Effector CD8-positive, alpha-beta T cell (primary cell): ENCODE results near the gene EEF1AKMT3.
A peak's percentile ranks its signal among the peaks of the same experiment; 100 is the strongest.

Experiments
- DNase-seq: peaks from one replicate; lab custom pipeline; 2025; lab: John Stamatoyannopoulos, UW
- total RNA-seq, 4 experiments: gene quantifications; one replicate each; lab custom pipeline; 2026; lab: John Stamatoyannopoulos, UW

The EEF1AKMT3 gene
- 1.3 to 4.4 (median 2.3) reads per million in 4 experiments for total RNA-seq

DNA sequence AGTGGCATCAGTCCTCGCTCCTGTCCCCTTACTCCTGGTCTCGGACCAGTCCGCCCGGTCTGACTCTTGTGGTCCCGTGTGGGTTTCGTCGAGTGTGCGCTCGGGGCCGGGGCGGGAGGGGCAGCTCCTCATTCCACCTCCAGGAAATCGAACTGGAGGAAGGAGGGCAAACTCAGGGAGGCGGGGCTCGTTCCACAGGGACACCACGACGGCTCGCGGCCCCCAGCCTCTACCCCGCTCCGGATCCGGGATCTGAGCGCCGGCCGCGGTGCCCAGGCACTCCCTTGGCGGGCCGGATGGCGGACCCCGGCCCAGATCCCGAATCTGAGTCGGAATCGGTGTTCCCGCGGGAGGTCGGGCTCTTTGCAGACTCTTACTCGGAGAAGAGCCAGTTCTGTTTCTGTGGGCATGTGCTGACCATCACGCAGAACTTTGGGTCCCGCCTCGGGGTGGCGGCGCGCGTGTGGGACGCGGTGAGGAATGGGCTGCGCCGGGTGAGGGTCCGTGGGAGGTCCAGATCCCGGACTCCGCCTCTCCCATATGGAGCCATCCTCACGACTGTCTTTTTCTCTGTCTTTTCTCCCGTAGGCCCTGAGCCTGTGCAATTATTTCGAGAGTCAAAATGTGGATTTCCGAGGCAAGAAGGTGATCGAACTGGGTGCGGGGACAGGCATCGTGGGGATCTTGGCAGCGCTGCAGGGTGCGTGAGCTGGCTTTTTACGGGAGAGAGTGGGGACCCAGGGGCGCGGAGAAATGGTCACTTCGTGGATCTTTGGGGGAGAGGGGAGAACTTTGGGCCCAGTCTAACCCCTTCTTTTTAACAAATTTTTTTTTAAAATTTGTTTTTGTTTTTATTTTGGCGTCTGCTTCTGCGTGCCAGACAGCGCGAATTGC is at the start of gene EEF1AKMT3:
Gene EEF1AKMT3, plus strand, starts transcription at position 186 of the 894 bp plus-strand sequence. Its CDS starts 111 bp downstream, at position 297.
- DNase-seq: peak; percentile 23

DNA sequence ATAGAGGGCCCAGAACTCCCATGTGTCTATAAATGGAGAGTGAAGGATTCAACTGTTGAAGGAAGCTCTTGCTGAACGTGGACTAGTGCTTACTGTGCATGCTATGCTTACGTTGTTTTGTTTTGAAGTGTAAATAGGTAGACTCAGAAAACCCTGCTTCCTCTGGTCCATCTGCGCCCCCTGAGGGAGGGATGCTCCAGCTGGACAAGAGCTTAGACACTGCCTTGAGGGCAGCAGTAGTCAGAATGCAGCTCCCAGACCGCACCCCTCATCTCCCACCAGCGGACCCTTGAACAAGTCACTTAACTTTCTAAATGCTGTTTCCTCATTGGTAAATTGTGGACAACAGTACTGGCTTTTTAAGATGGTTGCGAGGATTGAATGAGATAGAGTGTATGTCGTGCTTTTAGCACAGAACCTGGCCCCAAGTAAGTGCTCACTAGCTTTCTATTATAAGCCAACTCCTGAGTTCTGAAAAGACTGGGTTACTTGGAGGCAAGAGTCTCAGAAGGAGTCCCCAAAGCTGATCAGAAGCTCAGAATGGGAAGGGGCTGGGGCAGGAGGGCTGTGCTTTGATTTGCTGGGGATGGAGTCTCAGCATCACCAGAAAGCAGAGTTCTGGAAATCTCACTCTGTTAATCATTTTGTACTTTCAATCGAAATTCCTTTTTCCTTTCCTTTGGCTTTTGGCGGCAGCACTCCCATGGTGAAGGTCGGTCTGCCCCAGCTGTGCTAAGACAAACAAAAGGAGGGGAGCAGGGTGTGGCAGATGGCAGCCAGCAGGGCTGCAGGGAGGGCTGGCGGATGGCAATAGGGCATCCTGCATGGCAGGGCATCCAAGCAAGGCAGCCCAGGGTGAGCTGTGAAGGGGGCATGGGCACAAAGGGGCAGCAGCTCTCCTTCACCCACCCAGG is 49.4 kb upstream of the EEF1AKMT3 start:
- no peak for DNase-seq

DNA sequence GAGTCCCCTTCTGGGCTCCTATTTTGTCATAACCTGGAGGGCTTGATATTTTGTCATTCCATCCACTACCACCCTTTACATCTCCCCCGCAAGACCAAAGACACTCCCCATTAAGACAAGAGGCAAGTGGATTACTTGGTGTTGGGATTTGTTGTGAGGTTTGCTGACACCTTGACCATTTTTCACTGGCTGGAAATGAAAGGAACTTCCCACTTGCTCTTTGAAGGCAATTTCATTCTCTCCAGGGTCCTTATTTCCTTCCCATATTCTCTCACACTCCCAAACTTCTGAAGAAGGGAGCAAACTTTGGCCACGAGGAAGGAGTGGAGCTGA is 48.8 kb upstream of the EEF1AKMT3 start:
- no peak for DNase-seq

DNA sequence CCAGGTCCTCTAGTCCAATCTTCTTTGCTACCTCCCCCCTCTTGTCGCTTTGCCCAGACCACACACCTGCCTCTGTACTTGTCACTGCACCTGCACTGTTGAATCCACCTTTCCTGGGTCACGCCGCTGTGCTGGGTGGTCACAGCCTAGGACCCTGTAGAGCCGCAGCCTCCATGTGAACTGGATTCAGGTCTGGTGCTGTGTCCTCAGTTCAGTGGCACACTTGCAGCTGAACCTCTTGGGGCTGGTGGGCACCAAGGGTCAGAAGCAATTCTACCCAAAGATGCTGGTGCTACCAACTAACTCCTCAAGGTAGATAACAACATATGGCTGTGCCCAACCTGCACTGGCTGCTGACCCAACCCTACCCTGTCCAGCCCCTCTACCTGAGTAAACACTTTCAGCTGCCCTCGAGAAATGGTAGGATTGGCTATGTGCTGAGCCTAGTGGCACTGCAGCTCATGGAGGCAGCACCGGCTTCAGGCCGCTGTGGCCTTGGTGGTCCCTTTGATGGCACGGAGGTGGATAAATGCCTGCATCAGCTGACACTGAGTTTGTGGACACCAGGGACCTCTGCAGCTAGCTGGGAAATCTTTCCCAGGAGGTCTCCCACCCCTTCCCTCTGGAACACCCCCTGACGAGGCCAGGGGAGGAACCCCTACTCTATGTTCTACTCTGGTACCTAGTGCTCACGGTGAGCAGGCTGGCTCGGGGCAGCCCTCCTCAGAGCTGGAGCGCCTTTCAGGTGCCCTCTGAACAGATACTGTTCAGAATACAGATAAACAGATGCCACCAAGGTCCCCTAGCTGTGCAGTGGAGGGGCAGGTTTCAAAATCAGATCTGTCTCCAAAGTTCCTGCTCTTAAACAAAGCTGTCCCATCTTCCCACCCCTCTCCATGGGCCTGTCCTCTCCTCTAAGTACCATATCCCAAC is 48.1 kb upstream of the EEF1AKMT3 start:
- DNase-seq: no peak

DNA sequence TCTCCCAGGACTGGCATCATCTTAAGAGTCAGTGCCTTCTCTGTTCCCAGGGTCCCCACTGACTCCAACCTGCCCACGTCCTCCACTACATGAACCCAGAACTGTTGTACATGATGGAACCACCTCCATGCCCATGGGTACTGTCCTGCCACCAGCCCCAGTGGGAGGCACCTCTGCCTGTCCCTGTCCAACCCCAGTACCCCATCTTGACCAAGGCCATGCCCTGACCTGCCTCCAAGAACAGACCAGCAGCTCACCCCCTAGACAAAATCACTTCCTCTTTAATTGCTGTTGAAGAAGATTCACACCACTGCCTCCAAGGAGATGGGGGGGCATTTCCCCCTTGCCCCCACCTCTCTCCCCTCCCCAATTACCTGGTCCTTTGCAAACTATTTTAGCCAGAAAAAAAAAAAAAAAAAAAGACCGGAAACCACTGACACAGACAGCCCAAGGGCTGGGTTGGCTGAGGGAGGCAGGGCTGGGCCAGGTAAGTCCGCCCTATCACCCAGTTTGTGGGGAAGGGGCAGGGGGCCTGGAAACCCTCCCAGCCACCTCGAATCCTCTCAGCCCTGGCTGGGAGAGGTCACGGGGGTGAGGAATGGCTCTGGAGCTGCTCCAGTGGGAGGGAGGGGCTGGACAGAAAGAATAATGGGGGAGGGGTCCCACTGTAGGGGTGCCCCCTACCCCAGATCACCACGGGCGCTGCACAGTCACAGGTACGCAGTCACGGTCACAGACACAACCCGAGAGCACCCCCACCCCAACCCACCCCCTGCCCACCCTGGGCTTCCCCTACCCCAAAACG is 47.3 kb upstream of the EEF1AKMT3 start:
- DNase-seq: no peak

DNA sequence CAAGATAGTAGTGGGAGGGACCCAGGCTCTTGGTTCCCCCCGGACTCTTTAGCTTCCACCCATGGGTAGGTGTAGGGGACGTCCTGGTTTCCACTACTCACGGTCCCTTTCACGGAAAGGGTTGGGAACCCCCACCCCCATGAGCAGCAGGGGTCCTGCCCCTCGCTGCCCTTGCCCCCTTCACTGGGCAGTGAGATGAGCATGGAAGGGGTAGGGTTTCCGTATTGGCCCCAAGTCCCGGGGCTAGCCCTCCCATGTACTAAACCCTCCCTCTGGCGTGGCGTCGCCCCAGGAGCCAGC is 46.6 kb upstream of the EEF1AKMT3 start:
- DNase-seq: no peak

DNA sequence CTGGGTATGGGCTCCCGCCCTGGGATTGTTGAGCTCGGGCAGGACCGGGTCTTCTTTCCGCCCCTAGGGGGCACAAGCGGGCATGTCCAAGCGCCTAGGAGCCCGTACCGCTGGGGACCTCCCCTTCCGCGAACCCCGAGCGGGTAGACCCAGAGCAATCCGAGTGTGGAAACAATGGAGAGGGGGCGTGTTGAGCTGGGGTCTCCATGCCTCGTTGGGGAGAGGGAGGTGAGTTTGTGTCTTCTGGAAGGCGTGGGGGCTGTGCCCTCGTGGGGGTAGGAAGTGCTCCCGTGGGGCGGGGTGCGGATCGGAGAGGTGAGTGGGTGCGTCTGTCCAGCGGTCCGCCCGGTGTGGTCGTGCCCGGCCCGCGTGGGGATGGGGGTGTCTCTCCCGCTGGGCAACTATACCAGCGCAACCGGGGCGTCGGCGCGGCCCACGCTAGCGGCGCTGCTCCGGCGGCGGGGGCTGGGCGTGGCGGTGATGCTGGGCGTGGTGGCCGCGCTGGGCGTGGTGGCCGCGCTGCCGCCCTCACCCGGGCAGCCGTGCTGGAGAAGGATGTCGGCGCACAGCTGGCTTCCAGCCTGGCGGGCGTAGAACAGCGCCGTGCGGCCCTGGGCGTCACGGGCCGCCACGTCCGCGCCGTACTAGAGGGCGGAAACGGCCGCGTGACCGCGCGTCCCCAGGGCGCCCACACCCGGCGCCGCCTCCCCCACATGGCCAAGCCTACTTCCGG is 46.1 kb upstream of the EEF1AKMT3 start:
- peak; percentile 13 for DNase-seq

DNA sequence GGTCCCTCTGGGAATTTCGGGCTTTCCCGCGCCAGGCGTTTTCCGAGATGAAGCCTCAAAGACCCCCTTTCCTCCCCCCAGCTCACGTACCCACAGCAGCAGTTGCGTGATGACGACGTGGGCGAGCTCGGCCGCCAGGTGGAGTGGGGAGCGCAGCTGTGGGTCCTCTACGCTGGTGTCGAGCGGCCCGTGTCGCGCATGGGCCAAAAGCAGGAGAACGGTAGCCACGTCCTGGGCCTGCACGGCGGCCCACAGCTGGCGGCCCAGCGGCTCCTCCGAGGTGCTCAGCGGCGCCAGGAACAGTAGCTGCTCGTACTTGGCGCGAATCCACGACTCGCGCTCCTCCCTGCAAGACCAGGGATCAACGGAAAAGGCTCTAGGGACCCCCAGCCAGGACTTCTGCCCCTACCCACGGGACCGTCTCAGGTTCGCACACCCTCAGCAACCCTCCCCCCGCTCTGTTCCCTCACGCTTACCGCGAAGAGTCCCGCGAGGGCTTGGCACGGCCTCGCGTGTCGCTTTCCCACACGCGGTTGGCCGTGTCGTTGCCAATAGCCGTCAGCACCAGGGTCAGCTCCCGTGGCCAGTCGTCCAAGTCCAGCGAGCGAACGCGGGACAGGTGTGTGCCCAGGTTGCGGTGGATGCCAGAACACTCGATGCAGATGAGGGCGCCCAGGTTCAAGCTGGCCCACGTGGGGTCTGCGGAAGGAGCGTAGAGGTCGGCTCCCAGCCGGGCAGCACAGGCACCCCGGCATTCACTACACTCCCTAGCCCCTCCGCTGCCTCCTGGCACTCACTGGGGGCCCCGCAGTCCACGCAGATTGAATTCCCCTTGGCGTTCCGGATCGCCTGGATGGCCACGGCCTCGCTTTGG is 45.3 kb upstream of the EEF1AKMT3 start:
- DNase-seq: no peak

DNA sequence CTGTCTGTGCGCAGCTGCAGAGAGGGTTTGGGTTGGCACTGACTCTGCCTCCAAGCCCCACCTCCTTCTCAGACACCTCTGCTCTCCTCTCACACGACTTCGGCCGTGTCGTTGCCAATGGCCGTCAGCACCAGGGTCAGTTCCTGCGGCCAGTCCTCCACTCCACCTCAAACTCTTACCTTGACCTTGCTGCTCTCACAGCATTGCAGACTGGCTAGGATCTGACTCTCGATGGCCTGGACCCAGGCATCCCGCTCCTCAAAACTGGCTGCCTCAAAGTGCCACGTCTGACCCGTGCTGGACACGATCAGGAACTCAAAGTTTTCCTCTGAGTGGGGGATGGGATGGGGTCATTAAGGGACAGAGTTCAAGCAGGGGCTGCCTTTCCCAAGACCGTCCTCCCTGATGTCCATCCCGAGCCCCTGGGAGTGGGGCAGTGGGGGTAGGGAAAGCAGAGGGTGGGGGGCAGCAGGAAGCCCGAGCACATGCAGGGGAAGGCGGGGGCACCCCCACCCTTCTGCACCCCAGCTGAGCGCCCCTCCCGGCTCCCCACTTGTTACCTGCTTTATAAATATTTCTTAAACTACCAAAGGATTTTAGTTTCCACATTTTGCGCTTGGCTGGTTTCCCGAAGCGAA is 44.5 kb upstream of the EEF1AKMT3 start:
- no peak for DNase-seq

DNA sequence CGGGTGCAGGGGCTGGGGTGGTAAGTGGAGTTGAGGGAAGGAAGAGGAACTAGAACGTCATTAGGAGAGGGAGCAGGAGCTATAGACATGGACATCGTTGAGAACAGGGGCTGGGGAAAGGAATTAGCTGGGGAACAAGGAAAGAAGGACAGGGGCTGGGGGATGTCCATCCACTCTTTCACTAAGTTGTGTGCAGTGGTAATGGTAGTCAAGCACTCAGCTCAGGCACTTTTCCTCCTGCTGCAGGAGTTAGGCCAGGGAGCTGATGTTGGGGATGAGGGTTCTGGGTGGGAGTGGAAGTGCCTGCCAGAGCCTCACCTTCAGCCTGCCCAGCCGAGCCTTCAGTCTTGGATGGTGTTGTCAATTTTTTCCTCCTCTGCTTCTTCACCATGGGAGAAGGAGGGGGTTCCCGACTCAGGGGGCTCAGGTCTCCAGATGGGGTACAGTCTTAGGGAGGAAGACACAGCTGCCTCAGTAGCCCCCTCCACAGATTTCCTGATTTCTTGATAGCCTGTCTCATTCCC is 43.0 kb upstream of the EEF1AKMT3 start:
- no peak for DNase-seq

DNA sequence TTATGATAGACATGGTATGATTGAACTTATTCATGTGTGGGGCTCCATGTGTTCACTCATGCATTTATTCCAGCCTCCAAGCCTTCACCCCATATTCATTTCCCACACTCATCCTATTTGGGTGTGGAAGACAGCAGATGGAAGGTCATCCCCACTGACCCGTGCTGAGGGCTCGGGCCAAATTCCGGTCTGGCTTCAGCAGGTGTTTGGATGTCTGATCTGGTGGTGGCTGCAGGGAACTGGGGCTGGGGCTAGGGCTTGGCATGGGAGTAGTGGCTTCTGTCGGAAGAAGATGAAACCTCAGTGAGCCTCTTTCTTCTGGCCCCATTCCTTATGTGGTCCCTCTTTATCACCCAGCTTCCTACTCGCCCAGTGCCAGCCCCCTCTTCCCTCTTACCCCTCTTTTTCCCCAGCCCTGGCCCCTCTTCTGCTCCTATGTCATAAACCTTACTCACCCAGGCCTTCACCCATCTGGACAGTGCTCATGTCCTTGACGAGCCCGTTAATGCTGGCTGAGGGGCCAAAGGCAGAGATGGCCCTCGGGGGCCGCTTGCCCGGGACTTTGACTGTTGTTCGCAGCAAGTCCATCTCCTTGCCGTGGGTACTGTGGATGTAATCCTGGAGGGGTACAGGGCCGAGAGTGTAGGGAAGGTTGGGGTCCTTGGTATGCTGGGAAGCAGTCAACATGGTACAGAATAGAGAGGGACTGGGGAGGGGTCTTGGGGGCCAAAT is 41.9 kb upstream of the EEF1AKMT3 start:
- no peak for DNase-seq

DNA sequence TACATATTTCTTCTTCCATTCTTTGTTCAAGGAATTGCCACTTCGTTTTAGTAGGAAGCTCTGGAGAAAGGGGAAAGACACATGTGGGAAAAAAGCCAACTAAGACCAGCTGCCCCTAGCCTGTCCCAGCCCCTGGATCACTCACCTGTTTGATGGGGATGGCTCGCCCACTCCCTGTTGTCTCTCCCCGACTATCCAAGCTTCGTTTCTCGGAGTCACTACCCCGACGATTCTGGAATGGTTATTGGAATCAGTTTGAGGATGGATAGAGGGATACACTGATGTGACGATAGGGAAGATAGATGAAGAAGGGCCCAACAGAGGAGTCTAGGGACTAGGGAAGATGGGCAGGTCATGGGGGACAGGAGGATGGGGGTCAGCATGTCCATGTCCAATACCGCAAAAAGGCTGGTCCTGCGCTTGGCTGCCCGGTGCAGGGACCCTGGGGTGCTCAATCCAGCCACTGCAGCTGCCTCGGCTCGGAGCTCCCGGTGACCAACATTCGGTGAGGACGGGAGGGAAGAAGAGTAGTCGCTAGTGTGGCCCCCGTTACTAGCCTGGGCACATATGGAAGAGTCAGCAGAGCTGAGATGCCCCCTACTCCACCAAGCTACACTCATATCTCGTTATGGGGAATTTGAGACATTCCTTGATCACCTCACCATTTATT is 40.9 kb upstream of the EEF1AKMT3 start:
- no peak for DNase-seq

DNA sequence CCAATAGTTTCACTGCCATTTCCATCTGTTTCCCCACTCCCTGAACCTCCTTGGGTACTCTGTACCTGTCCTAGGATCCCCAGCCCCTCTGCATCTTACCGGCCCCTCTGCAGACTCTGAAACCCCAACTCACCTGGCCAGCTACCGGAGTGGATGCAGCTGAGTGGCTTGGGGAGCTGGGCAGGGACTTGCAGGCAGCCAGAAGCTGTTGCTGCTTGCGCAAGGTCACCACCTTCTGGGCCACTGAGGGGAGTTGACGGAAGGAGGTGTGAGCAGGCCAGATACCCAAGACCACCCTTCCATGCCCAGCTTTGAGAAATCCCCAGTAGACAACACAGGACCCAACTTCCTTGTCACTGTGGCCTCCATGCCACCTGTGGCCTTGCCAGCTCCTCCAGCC is 40.1 kb upstream of the EEF1AKMT3 start:
- no peak for DNase-seq

DNA sequence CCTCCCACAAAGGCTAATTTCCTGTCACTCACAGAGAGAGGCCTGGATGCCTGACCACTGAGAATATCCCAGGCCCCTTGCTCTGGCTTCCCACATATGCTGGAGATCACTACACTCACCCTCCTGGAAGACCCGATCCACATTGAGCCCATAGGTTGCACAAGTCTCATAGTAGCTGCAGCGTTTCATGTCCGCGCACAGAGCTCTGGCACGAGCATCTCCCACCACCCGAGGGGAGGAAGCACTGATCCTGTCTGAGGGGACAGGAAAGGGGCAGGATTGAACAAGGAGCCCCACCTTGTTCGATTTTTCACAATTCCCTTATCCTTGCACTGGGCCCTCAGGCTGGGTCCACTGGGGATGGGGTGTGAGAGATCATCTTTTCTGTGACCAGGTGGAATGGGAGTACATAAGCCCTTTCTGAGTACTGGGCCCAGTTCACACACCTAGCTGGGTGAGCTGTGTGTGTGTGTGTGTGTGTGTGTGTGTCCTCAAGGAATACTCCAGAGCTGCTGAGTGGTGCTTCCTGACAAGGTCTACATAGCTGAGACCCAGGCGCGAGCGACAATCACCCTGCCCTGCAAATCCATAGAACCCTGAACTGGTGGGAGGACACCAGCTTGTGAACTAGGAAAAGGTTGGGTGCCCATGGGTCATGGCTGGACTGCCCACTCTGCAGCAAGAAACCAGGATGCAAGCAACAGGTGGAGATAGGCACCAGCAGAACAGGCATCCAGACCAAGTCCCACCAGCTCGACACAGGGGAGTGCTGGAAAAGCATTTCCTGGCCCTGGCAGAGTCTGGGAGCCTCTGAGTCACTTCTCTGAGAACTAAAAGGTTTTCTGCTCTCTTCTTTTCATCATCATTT is 39.5 kb upstream of the EEF1AKMT3 start:
- DNase-seq: no peak

DNA sequence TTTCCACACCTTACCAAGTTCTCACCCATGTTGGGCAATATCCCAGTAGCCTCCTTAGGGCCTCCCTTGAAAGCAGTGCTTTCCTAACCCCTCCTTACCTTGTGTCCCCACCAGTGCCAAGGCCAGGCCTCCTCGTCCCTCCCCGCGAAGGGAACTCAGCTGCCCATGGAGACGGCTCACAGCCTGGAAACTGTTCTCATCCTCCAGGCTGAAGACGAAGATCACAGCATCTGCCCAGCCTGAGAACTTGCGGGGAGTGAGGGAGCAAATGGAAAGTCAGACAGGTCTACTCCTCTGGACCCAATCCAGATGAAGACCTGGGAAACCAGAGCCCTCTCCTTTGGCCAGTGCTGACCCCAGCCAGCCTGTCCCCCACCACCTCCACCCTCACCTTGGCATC is 38.5 kb upstream of the EEF1AKMT3 start:
- DNase-seq: no peak

DNA sequence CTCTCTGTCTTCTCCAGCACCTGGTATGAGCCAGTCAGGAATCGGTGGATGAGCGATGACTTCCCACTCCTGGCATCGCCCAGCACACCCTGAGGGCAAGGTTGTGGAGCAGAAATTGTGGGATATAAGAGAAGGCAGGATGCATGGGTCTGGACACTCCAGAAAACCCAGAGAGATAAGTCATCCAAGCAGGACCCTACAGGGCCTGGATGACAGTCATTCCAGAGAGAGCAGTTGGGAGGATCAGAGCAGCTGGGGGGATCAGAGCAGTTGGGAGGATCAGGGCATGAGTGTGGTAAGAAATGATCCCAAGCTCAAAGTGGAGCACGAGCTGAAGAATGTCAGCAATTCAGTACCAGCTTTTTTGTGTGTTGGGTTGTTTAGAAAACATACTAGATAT is 37.8 kb upstream of the EEF1AKMT3 start:
- no peak for DNase-seq
